ENCODE results near the gene B3GALT4.

The B3GALT4 gene

DNA sequence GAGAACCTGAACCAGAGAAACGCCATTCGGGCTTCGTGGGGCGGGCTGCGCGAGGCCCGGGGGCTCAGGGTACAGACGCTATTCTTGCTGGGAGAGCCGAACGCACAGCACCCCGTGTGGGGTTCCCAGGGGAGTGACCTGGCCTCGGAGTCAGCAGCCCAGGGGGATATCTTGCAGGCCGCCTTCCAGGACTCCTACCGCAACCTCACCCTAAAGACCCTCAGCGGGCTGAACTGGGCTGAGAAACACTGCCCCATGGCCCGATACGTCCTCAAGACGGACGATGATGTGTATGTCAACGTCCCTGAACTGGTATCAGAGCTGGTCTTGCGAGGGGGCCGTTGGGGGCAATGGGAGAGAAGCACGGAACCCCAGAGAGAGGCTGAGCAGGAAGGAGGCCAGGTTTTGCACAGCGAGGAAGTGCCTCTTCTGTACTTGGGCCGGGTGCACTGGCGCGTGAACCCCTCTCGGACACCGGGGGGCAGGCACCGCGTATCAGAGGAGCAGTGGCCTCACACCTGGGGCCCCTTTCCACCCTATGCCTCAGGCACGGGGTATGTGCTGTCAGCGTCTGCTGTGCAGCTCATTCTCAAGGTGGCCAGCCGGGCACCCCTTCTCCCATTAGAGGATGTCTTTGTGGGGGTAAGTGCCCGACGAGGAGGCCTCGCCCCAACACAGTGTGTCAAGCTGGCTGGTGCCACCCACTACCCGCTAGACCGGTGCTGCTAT lies 904 bp downstream of the B3GALT4 start:
- Histone ChIP-seq H3K9me3 (ENCODE audit: low read length) (no peaks in the 10 kb centered on the region), H3F3A (ENCODE audit: insufficient read depth, low read length) (peaks cover 6% of the 10 kb centered on the region; the same call in 1 of the 2 replicates), H3K4me3 (ENCODE audit: low read depth, low read length, poor library complexity, severe bottlenecking) (peak overlapping the region; percentile 93), H3K27ac (ENCODE audit: low read depth, low read length, poor library complexity, severe bottlenecking) (peak overlapping the region; percentile 87), H3K9me2 (ENCODE audit: low read depth, low read length) (no peaks in the 10 kb centered on the region), H3K4me2 (ENCODE audit: low read length) (peak overlapping the region; percentile 97), H3K27me3 (ENCODE audit: insufficient read depth, low read length) (no peaks in the 10 kb centered on the region), H3K9ac (ENCODE audit: low read length) (peak overlapping the region; percentile 98), H2AFZ (ENCODE audit: low read length) (no peak overlapping the region), H3K36me3 (ENCODE audit: insufficient read depth, low read length) (peaks cover 75% of the 10 kb centered on the region), H3K4me1 (ENCODE audit: insufficient read depth, low read length, severe bottlenecking) (peaks cover 54% of the 10 kb centered on the region), H4K20me1 (ENCODE audit: insufficient read depth, low read length) (no peaks in the 10 kb centered on the region), H3K79me2 (ENCODE audit: insufficient read depth, low read length) (peaks cover 22% of the 10 kb centered on the region)
- TF ChIP-seq EZH2 (IDR thresholded peaks at IDR 0.05; ENCODE audit: borderline replicate concordance, low read length) = no peak
- TF ChIP-seq, protein P1, sequence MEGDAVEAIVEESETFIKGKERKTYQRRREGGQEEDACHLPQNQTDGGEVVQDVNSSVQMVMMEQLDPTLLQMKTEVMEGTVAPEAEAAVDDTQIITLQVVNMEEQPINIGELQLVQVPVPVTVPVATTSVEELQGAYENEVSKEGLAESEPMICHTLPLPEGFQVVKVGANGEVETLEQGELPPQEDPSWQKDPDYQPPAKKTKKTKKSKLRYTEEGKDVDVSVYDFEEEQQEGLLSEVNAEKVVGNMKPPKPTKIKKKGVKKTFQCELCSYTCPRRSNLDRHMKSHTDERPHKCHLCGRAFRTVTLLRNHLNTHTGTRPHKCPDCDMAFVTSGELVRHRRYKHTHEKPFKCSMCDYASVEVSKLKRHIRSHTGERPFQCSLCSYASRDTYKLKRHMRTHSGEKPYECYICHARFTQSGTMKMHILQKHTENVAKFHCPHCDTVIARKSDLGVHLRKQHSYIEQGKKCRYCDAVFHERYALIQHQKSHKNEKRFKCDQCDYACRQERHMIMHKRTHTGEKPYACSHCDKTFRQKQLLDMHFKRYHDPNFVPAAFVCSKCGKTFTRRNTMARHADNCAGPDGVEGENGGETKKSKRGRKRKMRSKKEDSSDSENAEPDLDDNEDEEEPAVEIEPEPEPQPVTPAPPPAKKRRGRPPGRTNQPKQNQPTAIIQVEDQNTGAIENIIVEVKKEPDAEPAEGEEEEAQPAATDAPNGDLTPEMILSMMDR (IDR thresholded peaks at IDR 0.05; ENCODE audit: low read length) = no peak

DNA sequence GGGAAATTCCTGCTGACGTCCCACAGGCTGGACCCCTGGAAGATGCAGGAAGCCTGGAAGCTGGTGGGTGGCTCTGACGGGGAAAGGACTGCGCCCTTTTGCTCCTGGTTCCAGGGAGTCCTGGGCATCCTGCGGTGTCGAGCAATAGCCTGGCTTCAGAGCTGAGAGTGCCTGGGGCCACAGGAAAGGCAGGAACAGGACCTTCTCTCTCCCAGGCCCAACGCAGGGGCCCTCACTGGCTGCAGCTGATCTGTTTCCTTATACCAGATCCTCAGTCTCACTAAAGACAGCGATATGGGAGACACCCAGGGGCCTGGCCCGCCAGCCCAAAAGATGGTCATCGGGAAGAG lies 1.4 kb downstream of the B3GALT4 start:
- Histone ChIP-seq H3K4me2 (ENCODE audit: low read length) (peak overlapping the region; percentile 97; the same call in 1 of the 2 replicates), H3K9me3 (ENCODE audit: low read length) (no peaks in the 10 kb centered on the region), H3K4me3 (ENCODE audit: low read depth, low read length, poor library complexity, severe bottlenecking) (no peak overlapping the region), H3K27ac (ENCODE audit: low read depth, low read length, poor library complexity, severe bottlenecking) (peak overlapping the region; percentile 87), H3K9ac (ENCODE audit: low read length) (no peak overlapping the region; the same call in 1 of the 2 replicates), H3K27me3 (ENCODE audit: insufficient read depth, low read length) (no peaks in the 10 kb centered on the region), H3K9me2 (ENCODE audit: low read depth, low read length) (no peaks in the 10 kb centered on the region), H3F3A (ENCODE audit: insufficient read depth, low read length) (peaks cover 4% of the 10 kb centered on the region; the same call in 1 of the 2 replicates), H2AFZ (ENCODE audit: low read length) (no peak overlapping the region), H4K20me1 (ENCODE audit: insufficient read depth, low read length) (no peaks in the 10 kb centered on the region), H3K4me1 (ENCODE audit: insufficient read depth, low read length, severe bottlenecking) (peaks cover 48% of the 10 kb centered on the region), H3K36me3 (ENCODE audit: insufficient read depth, low read length) (peaks cover 74% of the 10 kb centered on the region), H3K79me2 (ENCODE audit: insufficient read depth, low read length) (peaks cover 17% of the 10 kb centered on the region)
- no peak for TF ChIP-seq EZH2 (IDR thresholded peaks at IDR 0.05; ENCODE audit: borderline replicate concordance, low read length)
- TF ChIP-seq, protein P1 (IDR thresholded peaks at IDR 0.05; ENCODE audit: low read length) = no peak

DNA sequence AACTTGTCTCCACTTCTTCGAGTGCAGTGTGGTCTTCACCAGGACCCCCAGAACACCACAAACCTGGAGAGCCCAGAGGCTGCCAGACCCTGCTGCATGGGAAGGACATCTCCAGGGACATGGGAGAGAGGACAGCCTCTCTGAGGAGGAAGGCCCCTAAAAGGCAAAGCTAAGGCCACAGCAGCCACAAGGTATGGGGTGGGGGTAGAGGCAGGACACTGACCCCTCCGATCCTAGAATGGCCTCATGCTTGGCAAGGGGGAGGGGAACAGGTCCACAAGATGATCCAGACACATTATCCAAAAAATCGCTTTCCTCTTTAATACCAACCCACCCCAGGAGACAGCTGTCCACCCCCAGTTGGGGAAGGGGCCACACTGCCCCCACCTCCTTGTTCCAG lies 1.9 kb downstream of the B3GALT4 start:
- Histone ChIP-seq H3K4me1 (ENCODE audit: insufficient read depth, low read length, severe bottlenecking) (peaks cover 44% of the 10 kb centered on the region), H3F3A (ENCODE audit: insufficient read depth, low read length) (peaks cover 4% of the 10 kb centered on the region; the same call in 1 of the 2 replicates), H3K9ac (ENCODE audit: low read length) (no peak overlapping the region), H3K27ac (ENCODE audit: low read depth, low read length, poor library complexity, severe bottlenecking) (peak overlapping the region; percentile 87), H4K20me1 (ENCODE audit: insufficient read depth, low read length) (no peaks in the 10 kb centered on the region), H3K4me3 (ENCODE audit: low read depth, low read length, poor library complexity, severe bottlenecking) (no peak overlapping the region), H3K36me3 (ENCODE audit: insufficient read depth, low read length) (peaks cover 74% of the 10 kb centered on the region), H2AFZ (ENCODE audit: low read length) (no peak overlapping the region), H3K9me3 (ENCODE audit: low read length) (no peaks in the 10 kb centered on the region), H3K4me2 (ENCODE audit: low read length) (no peak overlapping the region), H3K9me2 (ENCODE audit: low read depth, low read length) (no peaks in the 10 kb centered on the region), H3K27me3 (ENCODE audit: insufficient read depth, low read length) (no peaks in the 10 kb centered on the region), H3K79me2 (ENCODE audit: insufficient read depth, low read length) (peaks cover 12% of the 10 kb centered on the region; the same call in 1 of the 2 replicates)
- TF ChIP-seq, protein P1 (IDR thresholded peaks at IDR 0.05; ENCODE audit: low read length) = no peak
- TF ChIP-seq EZH2 (IDR thresholded peaks at IDR 0.05; ENCODE audit: borderline replicate concordance, low read length) = no peak
